WERI-Rb-1 (cell line): ENCODE measurements around the gene METAP1.

ENCODE experiments used
- DNase-seq: peaks from one replicate; pipeline ENCODE4 v3.0.0-alpha.2; 2020
- H3K27ac ChIP-seq: fragments of 250-450 bp; sonication (Bioruptor Pico); 2 replicates; pipeline ENCODE4 v1.5.1; 2020; ENCODE audit warnings: mild to moderate bottlenecking, moderate library complexity
- H3K27me3 ChIP-seq: fragments of 250-450 bp; sonication (Bioruptor Pico); 2 replicates; pipeline ENCODE4 v1.5.1; 2021; ENCODE audit warnings: mild to moderate bottlenecking, low read depth, moderate library complexity; ENCODE audit not compliant: insufficient read depth, severe bottlenecking
- H3K36me3 ChIP-seq: fragments of 250-450 bp; sonication (Bioruptor Pico); 2 replicates; pipeline ENCODE4 v1.5.1; 2020; ENCODE audit warnings: mild to moderate bottlenecking, moderate library complexity
- H3K4me3 ChIP-seq: 2 replicates; pipeline ENCODE4 v1.5.1; 2011; ENCODE audit warnings: low read depth, mild to moderate bottlenecking, control low read depth, low read length
- H3K9me3 ChIP-seq: fragments of 250-450 bp; sonication (Bioruptor Pico); 2 replicates; pipeline ENCODE4 v1.5.1; 2021; ENCODE audit warnings: mild to moderate bottlenecking, moderate library complexity; ENCODE audit not compliant: severe bottlenecking
- TF ChIP-seq, protein P1 (sequence below): IDR thresholded peaks from 2 replicates; pipeline ENCODE4 v1.5.1; 2011; ENCODE audit warnings: low read depth, mild to moderate bottlenecking, control low read depth, inconsistent platforms, low read length

Gene METAP1

DNA sequence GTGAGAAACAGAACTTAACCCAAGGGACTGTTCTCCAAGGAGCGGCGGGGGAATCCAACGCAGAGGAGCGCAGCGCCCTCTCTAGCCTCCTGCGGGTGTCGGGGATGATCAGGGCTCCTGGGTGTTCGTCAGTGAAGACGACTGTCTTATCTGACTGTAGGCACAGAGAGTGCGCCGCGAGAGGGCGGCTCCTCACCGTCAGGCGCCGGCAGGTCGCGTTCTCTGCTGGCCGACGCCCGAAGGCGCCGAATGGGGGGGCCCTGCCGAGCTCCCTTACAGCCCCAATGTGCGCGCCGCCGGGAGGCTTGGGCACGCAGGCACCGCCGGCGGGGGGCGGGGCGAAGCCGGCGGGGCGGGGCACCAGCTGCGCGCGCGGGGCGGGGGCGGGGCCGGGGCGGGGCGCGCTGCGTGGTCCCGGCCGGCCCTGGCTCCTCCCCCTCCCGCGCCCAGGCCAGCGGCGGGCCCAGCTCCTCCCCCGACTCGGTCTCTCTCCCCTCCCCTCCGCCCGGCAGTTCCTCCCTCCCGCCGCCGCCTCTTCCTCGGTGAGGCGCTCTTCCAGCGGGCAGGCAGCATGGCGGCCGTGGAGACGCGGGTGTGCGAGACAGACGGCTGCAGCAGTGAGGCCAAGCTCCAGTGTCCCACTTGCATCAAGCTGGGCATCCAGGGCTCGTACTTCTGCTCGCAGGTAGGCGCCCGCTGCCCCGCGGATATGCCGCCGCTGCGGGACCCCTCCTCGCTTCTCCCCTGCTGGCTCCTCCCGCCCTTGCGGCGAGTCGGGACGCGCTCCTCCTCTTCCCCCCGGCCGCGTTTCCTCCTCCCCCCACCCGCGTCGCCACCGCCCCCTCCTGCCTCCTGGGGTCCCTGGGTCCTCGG lies at the start of gene METAP1:
TSS of gene METAP1 (plus strand) at position 539 of the 873 bp plus-strand sequence. CDS start at position 572, 33 bp downstream.
- peak; percentile 99 for DNase-seq
- TF ChIP-seq, protein P1, sequence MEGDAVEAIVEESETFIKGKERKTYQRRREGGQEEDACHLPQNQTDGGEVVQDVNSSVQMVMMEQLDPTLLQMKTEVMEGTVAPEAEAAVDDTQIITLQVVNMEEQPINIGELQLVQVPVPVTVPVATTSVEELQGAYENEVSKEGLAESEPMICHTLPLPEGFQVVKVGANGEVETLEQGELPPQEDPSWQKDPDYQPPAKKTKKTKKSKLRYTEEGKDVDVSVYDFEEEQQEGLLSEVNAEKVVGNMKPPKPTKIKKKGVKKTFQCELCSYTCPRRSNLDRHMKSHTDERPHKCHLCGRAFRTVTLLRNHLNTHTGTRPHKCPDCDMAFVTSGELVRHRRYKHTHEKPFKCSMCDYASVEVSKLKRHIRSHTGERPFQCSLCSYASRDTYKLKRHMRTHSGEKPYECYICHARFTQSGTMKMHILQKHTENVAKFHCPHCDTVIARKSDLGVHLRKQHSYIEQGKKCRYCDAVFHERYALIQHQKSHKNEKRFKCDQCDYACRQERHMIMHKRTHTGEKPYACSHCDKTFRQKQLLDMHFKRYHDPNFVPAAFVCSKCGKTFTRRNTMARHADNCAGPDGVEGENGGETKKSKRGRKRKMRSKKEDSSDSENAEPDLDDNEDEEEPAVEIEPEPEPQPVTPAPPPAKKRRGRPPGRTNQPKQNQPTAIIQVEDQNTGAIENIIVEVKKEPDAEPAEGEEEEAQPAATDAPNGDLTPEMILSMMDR, result peak; percentile 95
- peak within 1 kb of the TSS; percentile 96 for H3K27ac ChIP-seq
- H3K27me3 ChIP-seq, result no peaks in the 10 kb centered on the region
- peaks cover 3% of the 10 kb centered on the region for H3K36me3 ChIP-seq
- peak within 1 kb of the TSS; percentile 93 for H3K4me3 ChIP-seq
- H3K9me3 ChIP-seq, result peaks cover 3% of the 10 kb centered on the region

DNA sequence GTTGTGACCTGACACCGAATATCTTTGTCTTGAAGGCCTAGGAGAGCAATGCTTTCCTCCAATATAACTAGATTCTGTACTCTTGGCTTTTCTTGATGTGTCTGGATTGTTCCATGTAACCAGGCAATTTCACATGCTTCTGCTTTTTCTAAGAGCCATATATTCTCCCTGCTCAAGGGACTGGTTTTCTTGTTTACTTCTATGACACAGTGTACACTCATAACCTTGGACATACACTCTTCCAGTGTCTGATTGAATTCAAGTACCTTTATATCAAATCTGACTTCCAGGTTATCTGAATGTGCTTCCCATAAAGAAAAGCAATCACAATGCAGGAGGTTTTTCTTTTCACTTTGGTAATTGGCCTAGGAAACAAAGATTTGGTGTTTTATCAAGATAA lies 49.2 kb upstream of the METAP1 start:
- no peaks in the 10 kb centered on the region for H3K27me3 ChIP-seq
- no peaks in the 10 kb centered on the region for H3K9me3 ChIP-seq
- no peaks in the 10 kb centered on the region for H3K36me3 ChIP-seq
- no peak overlapping the region for H3K4me3 ChIP-seq
- DNase-seq, result no peak
- H3K27ac ChIP-seq, result no peak overlapping the region
- TF ChIP-seq, protein P1, result no peak

DNA sequence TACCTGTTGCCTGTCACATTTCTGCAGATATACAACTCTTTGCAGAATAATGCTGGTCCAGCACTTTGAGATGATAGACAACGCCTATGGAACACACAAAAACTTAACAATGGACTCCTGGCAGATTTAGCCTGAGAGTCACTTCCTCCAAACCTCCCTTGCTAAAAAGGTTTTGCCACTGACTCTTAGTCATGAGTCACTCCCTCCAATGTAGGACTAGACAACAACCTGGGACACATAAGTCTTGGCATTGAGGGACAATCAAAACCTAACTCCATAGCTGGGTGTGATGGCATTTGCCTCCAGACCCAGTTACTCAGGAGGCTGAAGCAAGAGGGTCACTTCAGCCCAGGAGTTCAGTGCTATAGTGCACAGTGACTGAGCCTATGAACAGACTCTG lies 44.6 kb upstream of the METAP1 start:
- DNase-seq, result no peak
- H3K9me3 ChIP-seq, result peaks cover 2% of the 10 kb centered on the region
- no peak overlapping the region for H3K27ac ChIP-seq
- H3K36me3 ChIP-seq, result no peaks in the 10 kb centered on the region
- TF ChIP-seq, protein P1, result no peak
- no peak overlapping the region for H3K4me3 ChIP-seq
- H3K27me3 ChIP-seq, result no peaks in the 10 kb centered on the region

- H3K36me3 ChIP-seq, result no peaks in the 10 kb centered on the region
- H3K4me3 ChIP-seq, result no peak overlapping the region
- no peak for DNase-seq
- H3K9me3 ChIP-seq, result peaks cover 2% of the 10 kb centered on the region
- TF ChIP-seq, protein P1, result no peak
- no peak overlapping the region for H3K27ac ChIP-seq
- no peaks in the 10 kb centered on the region for H3K27me3 ChIP-seq
These were observed 43.8 kb upstream of the METAP1 start for GRCh38 chr4:98951710-98952109.

DNA sequence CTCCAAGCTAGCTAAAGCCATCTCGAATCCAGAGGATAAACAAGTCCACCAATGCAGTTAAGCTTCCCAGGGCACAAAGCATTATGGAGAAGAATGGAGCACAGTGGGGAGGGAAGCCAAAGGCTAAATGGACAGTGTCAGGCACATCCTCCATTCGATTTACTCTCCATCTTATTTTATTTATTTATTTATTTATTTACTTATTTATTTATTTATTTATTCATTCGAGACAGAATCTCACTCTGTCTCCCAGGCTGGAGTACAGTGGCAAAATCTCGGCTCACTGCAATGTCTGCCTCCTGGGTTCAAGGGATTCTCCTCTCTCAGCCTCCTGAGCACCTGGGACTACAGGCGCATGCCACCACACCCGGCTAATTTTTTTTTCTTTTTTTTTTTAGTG lies 40.3 kb upstream of the METAP1 start:
- Histone ChIP-seq H3K36me3 (no peaks in the 10 kb centered on the region), H3K27ac (no peak overlapping the region), H3K4me3 (no peak overlapping the region), H3K9me3 (peaks cover 2% of the 10 kb centered on the region), H3K27me3 (no peaks in the 10 kb centered on the region)
- DNase-seq, result no peak
- TF ChIP-seq, protein P1, result no peak
